ENCODE results near the gene KCTD15.

The KCTD15 gene

DNA sequence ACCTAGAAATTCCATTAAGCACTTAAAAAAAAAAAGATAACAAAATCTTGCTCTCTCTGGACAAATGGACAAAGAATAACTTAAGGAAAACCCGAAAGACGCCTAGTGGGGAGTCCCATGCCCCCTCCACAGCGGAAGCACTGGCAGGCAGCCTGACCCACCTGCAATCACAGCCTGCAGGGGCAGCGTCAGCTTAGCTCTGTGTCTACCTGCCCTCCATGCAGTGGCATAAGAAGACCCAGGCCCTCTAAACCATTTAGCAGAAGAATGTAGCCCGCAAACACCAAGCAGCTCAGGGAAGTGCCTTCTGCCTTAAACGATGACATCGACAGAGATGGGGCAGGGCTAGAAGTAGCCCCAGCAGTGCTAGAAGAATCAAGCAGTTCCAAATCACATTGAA is 36.0 kb downstream of the KCTD15 start:
- H3K4me3 ChIP-seq (ENCODE audit: low read depth in 1 of 2, low read length in 2 of 2), result no peak overlapping the region
- H3K27ac ChIP-seq (ENCODE audit: low read length), result no peak overlapping the region
- peaks cover 9% of the 10 kb centered on the region for H3K27me3 ChIP-seq (ENCODE audit: insufficient read depth, low read length, poor library complexity)
- no peak overlapping the region for H2AFZ ChIP-seq (ENCODE audit: low read depth, low read length)
- no peak overlapping the region for H3K9ac ChIP-seq (ENCODE audit: low read depth, low read length)
- H4K20me1 ChIP-seq (ENCODE audit: insufficient read depth, low read length), result no peaks in the 10 kb centered on the region
- TF ChIP-seq, protein P1, sequence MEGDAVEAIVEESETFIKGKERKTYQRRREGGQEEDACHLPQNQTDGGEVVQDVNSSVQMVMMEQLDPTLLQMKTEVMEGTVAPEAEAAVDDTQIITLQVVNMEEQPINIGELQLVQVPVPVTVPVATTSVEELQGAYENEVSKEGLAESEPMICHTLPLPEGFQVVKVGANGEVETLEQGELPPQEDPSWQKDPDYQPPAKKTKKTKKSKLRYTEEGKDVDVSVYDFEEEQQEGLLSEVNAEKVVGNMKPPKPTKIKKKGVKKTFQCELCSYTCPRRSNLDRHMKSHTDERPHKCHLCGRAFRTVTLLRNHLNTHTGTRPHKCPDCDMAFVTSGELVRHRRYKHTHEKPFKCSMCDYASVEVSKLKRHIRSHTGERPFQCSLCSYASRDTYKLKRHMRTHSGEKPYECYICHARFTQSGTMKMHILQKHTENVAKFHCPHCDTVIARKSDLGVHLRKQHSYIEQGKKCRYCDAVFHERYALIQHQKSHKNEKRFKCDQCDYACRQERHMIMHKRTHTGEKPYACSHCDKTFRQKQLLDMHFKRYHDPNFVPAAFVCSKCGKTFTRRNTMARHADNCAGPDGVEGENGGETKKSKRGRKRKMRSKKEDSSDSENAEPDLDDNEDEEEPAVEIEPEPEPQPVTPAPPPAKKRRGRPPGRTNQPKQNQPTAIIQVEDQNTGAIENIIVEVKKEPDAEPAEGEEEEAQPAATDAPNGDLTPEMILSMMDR (IDR thresholded peaks at IDR 0.05; ENCODE audit: borderline replicate concordance, extremely low read depth, low read length, poor library complexity, severe bottlenecking), result no peak
- TF ChIP-seq EZH2 (IDR thresholded peaks at IDR 0.05; ENCODE audit: borderline replicate concordance, low read depth, low read length, severe bottlenecking), result no peak
- no peaks in the 10 kb centered on the region for H3K36me3 ChIP-seq (ENCODE audit: insufficient read depth, low read length)
- DNase-seq, result no peak
- no peaks in the 10 kb centered on the region for H3K4me1 ChIP-seq (ENCODE audit: insufficient read depth, low read length)
- no peaks in the 10 kb centered on the region for H3K9me3 ChIP-seq (ENCODE audit: insufficient read depth, low read length, severe bottlenecking)
- no peaks in the 10 kb centered on the region for H3K79me2 ChIP-seq (ENCODE audit: insufficient read depth, low read length)
- H3K4me2 ChIP-seq (ENCODE audit: insufficient read depth, low read length), result no peak overlapping the region
- ATAC-seq (ENCODE audit: insufficient read depth, low read depth), result no peak

DNA sequence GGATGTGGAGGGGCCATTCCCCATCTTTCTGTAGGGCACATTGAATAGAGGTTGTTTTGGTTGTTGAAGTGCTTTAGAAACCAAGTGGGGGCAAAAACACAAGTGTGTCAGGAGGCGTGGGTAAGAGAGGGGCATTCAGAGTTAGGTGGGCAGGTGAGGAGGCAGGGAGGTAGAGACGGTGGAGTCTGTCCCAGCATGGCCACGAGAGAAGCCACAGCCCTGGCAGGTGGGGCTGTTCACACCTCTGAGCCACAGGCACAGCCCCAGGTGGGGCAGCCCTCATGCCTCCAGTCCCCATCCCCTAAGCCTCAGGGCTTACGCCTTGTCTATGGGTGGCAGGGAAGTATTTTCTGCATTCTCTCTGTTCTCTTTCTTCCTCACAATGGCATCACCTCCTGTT is 43.7 kb downstream of the KCTD15 start:
- H3K79me2 ChIP-seq (ENCODE audit: insufficient read depth, low read length), result no peaks in the 10 kb centered on the region
- no peak overlapping the region for H2AFZ ChIP-seq (ENCODE audit: low read depth, low read length)
- peaks cover 5% of the 10 kb centered on the region for H3K27me3 ChIP-seq (ENCODE audit: insufficient read depth, low read length, poor library complexity)
- TF ChIP-seq, protein P1 (IDR thresholded peaks at IDR 0.05; ENCODE audit: borderline replicate concordance, extremely low read depth, low read length, poor library complexity, severe bottlenecking), result no peak
- no peak for TF ChIP-seq EZH2 (IDR thresholded peaks at IDR 0.05; ENCODE audit: borderline replicate concordance, low read depth, low read length, severe bottlenecking)
- H3K9me3 ChIP-seq (ENCODE audit: insufficient read depth, low read length, severe bottlenecking), result no peaks in the 10 kb centered on the region
- no peak overlapping the region for H3K9ac ChIP-seq (ENCODE audit: low read depth, low read length)
- no peak overlapping the region for H3K4me3 ChIP-seq (ENCODE audit: low read depth in 1 of 2, low read length in 2 of 2)
- no peaks in the 10 kb centered on the region for H3K4me1 ChIP-seq (ENCODE audit: insufficient read depth, low read length)
- no peak for DNase-seq
- no peaks in the 10 kb centered on the region for H4K20me1 ChIP-seq (ENCODE audit: insufficient read depth, low read length)
- no peaks in the 10 kb centered on the region for H3K36me3 ChIP-seq (ENCODE audit: insufficient read depth, low read length)
- no peak overlapping the region for H3K27ac ChIP-seq (ENCODE audit: low read length)
- no peak overlapping the region for H3K4me2 ChIP-seq (ENCODE audit: insufficient read depth, low read length)
- ATAC-seq (ENCODE audit: insufficient read depth, low read depth), result no peak

DNA sequence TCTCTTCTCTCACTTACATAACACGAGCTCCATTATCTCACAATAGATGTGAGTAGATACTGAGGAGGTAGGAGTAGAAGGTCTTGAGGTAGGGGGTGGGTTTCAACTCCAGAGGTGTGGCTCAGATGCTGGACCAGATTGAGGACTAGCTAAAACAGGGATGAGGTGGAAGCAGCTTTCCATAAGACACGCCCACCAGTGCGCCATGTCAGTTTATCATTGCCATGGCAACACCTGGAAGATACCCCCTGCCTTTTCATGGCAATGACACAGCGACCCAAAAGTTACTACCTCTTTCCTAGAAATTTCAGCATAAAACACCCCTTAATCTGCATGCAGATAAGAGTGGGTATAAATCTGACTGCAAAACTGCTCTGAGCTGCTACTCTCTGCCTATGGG is 44.1 kb downstream of the KCTD15 start:
- H3K9ac ChIP-seq (ENCODE audit: low read depth, low read length), result no peak overlapping the region
- no peaks in the 10 kb centered on the region for H3K79me2 ChIP-seq (ENCODE audit: insufficient read depth, low read length)
- H3K4me3 ChIP-seq (ENCODE audit: low read depth in 1 of 2, low read length in 2 of 2), result no peak overlapping the region
- H3K27me3 ChIP-seq (ENCODE audit: insufficient read depth, low read length, poor library complexity), result peaks cover 5% of the 10 kb centered on the region
- H2AFZ ChIP-seq (ENCODE audit: low read depth, low read length), result no peak overlapping the region
- H3K4me2 ChIP-seq (ENCODE audit: insufficient read depth, low read length), result no peak overlapping the region
- ATAC-seq (ENCODE audit: insufficient read depth, low read depth), result no peak
- TF ChIP-seq, protein P1 (IDR thresholded peaks at IDR 0.05; ENCODE audit: borderline replicate concordance, extremely low read depth, low read length, poor library complexity, severe bottlenecking), result no peak
- no peaks in the 10 kb centered on the region for H3K9me3 ChIP-seq (ENCODE audit: insufficient read depth, low read length, severe bottlenecking)
- DNase-seq, result no peak
- H3K36me3 ChIP-seq (ENCODE audit: insufficient read depth, low read length), result no peaks in the 10 kb centered on the region
- H3K4me1 ChIP-seq (ENCODE audit: insufficient read depth, low read length), result no peaks in the 10 kb centered on the region
- no peak overlapping the region for H3K27ac ChIP-seq (ENCODE audit: low read length)
- no peaks in the 10 kb centered on the region for H4K20me1 ChIP-seq (ENCODE audit: insufficient read depth, low read length)

DNA sequence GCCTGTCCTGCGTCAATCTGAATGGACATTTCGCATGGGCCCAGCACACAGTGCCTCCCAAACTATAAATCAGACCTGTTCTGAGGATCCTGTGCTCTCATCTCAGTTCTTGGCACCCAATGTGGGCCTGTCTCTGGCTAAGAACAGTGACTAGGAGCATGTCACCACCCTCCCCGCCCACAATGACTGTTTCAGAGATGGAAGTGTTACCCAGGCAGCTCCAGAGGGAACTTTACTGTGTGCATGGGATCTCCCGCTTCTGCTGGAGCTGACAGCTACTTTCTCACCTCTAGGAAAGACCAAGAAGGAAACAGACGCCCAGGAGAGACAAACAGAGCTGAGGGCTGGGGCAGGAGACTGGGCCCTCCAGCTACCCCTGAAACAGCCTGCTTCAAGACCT is 45.0 kb downstream of the KCTD15 start:
- H3K4me3 ChIP-seq (ENCODE audit: low read depth in 1 of 2, low read length in 2 of 2), result no peak overlapping the region

More for the DNA sequence above, 45.0 kb downstream of the KCTD15 start:
- Histone ChIP-seq H3K9ac (ENCODE audit: low read depth, low read length) (no peak overlapping the region), H3K9me3 (ENCODE audit: insufficient read depth, low read length, severe bottlenecking) (no peaks in the 10 kb centered on the region), H3K4me2 (ENCODE audit: insufficient read depth, low read length) (no peak overlapping the region), H3K27me3 (ENCODE audit: insufficient read depth, low read length, poor library complexity) (peaks cover 5% of the 10 kb centered on the region), H2AFZ (ENCODE audit: low read depth, low read length) (no peak overlapping the region), H3K27ac (ENCODE audit: low read length) (no peak overlapping the region), H3K79me2 (ENCODE audit: insufficient read depth, low read length) (no peaks in the 10 kb centered on the region), H3K4me1 (ENCODE audit: insufficient read depth, low read length) (no peaks in the 10 kb centered on the region), H3K36me3 (ENCODE audit: insufficient read depth, low read length) (no peaks in the 10 kb centered on the region), H4K20me1 (ENCODE audit: insufficient read depth, low read length) (no peaks in the 10 kb centered on the region)
- ATAC-seq (ENCODE audit: insufficient read depth, low read depth), result no peak
- TF ChIP-seq EZH2 (IDR thresholded peaks at IDR 0.05; ENCODE audit: borderline replicate concordance, low read depth, low read length, severe bottlenecking), result no peak
- TF ChIP-seq, protein P1 (IDR thresholded peaks at IDR 0.05; ENCODE audit: borderline replicate concordance, extremely low read depth, low read length, poor library complexity, severe bottlenecking), result no peak
- DNase-seq, result no peak

All from DND-41 (cell line).